Stomach (tissue), 4 donors: Measurements from ENCODE around the gene ANXA5.

ENCODE experiments used
- POLR2A ChIP-seq, 4 donors: fragments of 450-650 bp; IDR thresholded peaks; one replicate each; pipeline ENCODE4 v1.6.1; 2016; ENCODE audit warnings: antibody characterized with exemption in 4 of 4, control low read depth in 2 of 4, mild to moderate bottlenecking in 1 of 4, moderate library complexity in 1 of 4
- TF ChIP-seq, protein P1 (sequence below), 7 experiments: fragments of 450-650 bp in 4 of 7; fragments of 200-600 bp in 3 of 7; sonication (generic) in 3 of 7; IDR thresholded peaks; one replicate each; pipeline ENCODE4 v1.5.1; 2016 to 2019; ENCODE audit warnings: antibody characterized with exemption in 7 of 7, control low read depth in 2 of 7, mild to moderate bottlenecking in 1 of 7

DNA sequence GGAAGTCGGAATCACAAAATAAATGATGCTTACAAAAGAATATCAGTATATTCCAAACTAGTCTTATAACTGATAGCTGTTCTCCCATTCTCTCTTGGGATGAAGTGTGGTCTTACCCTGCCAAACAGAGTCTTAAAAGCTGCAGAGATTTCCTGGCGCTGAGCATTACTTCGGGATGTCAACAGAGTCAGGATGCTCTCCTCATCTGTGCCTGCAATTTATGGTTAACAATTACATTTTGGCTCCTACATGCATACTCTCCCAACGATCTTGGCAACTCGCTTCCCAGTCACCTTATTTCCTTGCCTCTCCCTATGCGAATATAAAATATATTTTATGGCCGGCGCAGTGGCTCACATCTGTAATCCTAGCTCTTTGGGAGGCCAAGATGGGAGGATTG is 12.2 kb downstream of the ANXA5 start:
- TF ChIP-seq, protein P1, sequence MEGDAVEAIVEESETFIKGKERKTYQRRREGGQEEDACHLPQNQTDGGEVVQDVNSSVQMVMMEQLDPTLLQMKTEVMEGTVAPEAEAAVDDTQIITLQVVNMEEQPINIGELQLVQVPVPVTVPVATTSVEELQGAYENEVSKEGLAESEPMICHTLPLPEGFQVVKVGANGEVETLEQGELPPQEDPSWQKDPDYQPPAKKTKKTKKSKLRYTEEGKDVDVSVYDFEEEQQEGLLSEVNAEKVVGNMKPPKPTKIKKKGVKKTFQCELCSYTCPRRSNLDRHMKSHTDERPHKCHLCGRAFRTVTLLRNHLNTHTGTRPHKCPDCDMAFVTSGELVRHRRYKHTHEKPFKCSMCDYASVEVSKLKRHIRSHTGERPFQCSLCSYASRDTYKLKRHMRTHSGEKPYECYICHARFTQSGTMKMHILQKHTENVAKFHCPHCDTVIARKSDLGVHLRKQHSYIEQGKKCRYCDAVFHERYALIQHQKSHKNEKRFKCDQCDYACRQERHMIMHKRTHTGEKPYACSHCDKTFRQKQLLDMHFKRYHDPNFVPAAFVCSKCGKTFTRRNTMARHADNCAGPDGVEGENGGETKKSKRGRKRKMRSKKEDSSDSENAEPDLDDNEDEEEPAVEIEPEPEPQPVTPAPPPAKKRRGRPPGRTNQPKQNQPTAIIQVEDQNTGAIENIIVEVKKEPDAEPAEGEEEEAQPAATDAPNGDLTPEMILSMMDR (IDR thresholded peaks at IDR 0.05): no peak
- TF ChIP-seq POLR2A (IDR thresholded peaks at IDR 0.05): no peak
